Stimulated activated CD8-positive, alpha-beta memory T cell treated with anti-CD3 and anti-CD28 coated beads, Interleukin-15, amount 100 ng/mL, for 48 hours (primary cell): ENCODE measurements around the gene CROCC2.

Experiments used
- DNase-seq, 2 donors: peaks; one replicate each; pipeline ENCODE4 v3.0.0-alpha.2; 2020; ENCODE audit warnings: low read depth in 2 of 2

CROCC2 gene

DNA sequence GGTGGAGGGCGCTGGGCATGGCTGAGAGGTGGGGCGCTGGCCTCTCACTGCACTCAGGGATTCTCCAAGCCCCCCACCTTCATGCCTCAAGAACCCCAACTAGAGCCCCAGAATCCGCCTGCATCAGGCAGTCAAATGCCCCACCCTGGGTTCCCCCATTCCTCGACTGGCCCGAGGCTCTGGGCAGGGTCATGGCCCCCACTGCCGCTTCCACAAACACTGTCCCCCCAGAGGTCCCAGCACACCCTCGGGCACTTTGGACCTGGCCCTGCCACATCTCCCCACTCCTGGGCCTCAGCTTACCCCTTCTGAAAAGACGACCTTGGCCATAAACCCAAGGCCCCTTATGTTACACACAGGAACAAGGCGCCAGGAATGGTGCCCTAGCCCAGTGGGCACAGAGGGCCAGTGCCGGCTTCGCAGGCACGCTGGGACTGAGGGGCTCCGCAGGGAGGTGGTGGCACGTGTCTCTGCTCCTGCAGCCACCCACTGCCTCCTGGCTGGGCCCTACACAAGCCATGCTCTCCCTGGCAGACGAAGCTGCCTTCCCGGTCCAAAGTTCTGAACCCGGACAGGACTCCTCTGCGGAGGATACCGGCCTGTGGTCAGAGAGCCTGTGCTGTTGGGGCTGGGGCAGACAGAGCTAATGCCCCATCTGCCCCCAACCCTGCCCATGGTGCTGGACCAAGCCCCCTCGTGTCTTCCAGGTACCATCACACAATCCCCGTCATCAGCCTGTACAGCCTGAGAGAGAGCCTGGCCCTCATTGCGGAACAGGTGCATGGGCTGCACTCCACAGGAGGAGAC, 30.7 kb upstream of the CROCC2 start:
- DNase-seq = no peak

DNA sequence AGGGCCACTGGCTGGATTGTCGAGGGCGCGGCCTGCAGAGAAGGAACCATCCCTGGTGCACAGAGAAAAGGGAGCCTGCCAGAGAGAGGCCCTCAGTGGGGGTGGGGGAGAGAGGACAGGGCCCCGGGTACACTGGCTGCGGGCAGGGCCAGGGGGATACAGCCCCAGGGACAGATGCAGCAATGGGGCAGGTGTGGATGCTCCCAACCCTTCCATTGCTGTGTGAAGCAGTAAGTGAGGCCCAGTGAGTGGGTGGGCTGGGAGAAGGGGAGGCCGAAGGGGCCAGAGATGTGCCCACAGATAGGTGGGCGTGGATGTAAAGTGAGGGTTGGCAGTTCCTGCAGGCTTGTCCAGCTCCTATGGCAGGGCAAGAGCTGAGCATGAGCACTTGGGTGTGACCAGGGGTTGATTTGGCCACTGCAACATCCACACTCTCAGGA, 30.1 kb upstream of the CROCC2 start:
- DNase-seq = no peak

DNA sequence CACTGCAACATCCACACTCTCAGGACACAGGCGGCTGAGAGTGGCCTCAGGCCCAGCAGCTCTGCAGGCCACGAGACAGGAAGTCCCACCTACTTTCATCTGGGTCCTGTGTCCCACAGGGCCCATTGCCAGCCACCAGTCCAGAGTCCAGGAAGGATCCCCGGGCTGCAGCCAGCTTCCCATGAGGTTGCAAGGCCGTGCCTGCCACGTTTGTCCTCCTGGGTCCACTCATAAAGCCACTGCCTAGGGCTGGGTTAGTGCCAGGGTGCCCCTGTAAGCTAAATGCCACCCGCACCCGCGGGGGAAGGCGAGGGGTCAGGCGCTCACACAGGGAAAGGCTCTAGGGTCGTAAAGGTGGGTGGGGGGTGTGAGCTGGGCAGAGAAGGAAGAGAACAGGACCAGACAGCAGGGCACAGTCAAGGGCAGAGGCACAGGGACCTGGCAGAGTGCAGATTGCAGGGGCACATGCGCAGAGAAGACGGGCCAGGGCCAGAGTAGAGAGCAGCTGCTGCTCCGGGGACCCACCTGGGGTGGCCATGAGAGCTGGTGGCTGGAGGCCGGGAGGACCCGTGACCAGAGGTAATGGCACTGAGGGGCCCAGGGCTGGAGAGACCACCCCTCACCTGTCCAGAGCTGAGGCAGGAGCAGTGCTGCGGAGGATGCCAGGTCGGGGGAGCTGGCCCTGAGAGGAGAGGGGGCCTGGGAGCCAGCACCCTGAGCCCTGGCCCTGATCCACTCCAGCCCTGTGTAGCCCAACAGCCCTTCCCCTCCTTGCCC, 29.5 kb upstream of the CROCC2 start:
- no peak for DNase-seq

DNA sequence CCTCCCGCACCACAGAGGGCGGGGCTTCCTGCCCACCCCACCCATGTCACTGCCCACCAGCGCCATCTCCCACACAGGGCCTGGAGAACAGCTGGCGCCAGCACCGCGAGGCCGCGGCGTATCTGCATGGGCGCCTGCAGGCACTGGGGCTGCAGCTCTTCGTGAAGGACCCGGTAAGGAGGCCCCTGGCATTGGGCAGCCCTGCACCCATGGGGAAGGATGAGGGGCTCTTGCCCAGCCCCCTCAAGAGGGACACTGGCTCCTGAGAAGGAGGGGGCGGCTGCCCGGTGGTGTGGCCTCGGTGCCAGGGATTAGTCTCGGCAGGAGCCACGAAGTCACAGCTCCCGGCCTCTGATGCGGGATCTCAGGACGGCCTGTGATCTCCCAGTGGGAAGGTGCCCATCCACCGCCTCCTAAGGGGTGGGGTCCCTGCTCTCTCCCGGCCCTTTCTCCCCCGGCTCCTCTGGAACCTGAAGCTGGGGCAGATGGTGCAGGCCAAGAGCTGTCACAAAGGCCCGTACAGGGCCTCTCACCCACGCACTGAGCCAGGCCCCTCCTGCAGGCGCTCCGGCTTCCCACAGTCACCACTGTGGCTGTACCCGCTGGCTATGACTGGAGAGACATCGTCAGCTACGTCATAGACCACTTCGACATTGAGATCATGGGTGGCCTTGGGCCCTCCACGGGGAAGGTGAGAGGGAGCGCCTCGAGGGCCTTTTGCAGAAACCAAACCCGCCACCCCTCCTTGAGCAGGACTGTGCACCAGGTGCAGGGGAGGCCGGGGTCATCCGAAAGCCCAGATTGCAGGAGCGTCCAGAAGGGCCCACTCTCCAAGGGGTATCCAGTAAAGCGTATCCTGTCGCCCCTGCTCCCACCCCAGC, 28.4 kb upstream of the CROCC2 start:
- no peak for DNase-seq

DNA sequence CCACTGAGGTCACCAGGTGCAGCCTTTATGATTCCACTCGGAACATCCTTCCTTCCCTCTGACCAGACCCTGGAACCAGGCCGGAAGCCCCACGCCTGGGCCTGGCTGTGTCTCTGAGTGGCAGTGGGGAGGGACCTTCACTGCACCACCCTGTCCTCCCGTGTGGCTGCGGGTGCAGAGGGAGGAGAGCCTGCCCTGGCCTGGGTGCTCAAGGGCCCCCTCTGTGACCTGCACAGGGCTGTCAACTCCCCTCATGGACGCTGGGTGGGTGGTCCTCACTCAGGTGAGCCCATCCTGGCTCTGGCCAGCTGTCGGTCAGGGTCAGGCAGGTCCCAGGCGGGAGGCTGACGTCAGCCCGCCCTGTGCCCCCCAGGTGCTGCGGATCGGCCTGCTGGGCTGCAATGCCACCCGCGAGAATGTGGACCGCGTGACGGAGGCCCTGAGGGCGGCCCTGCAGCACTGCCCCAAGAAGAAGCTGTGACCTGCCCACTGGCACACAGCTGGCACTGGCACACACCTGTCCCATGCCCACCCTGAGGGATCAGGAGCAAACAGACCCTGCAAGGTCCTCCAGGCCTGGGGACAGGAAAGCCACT, 27.7 kb upstream of the CROCC2 start:
- no peak for DNase-seq

DNA sequence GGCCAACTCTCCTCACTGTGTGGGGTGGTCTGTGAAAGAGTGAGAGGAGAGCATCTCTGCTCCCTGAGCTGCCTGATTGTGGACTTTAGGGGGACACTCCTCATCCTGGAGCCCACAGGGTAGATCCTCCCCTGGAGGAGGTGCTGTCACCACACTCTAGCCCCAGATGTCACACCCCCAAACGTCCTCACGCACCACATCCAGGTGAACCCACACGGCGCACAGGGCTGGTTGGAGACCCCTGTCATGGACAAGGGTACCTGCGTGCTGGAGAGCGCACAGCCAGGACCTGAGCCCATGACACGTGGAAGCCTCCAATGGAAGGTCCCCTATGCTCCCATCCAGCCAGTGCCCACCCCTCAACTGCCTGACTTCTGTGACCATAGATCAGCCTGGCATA, 27.0 kb upstream of the CROCC2 start:
- DNase-seq = no peak

DNA sequence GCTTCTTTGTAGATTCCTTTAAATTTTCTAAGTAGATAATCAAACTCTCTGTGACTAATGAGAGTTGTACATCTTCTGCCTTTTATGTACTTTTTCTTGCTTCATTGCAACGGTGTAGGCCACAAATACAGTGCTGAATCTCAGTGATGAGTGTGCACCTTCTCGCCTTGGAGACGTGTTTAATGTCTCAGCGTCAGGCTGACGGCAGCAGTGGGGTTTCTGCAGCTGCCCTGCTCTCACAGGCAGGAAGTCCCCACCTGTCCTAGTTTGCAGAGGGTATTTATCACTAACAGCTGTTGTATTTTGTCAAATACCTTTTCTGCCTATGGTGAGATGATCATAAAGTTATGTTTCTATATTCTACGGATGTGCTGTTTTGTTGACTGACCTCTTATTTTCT, 24.2 kb upstream of the CROCC2 start:
- no peak for DNase-seq

DNA sequence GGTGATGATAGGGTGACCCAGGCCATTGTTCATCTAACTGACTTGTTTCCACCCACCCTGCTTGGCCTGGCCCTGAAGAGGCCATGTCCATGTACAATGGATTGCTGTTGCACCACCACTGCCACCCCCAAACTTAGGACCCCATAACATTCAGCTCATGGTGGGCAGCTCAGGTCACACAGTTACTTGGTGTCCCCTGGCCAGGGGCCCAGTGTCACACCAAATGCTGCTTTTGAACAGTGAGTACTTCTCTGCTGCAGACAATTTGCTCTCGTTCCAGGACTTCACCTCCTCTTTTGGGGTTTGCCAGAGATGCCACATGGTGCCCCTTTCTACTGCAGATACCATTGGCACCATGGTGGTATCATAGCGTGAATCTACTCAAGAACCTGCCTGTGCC, 21.9 kb upstream of the CROCC2 start:
- no peak for DNase-seq

DNA sequence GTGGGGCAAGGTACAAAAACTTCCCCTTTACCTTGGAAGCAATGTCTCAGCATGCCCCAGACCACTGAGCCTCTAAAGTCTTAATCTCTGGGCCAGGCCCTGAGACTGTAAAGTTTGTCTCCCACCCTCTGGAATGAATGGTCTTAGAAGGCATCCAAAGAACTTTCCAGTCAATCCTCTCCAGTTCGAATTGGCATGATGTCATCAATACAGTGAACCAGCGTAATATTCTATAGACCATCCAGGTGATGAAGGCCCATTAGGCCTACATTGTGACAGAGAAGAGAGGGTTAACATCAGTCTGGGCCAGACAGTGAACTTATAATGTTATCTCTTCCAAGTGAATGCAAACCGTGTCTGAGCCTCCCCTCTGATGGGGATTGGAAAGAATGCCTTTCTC, 21.4 kb upstream of the CROCC2 start:
- no peak for DNase-seq

DNA sequence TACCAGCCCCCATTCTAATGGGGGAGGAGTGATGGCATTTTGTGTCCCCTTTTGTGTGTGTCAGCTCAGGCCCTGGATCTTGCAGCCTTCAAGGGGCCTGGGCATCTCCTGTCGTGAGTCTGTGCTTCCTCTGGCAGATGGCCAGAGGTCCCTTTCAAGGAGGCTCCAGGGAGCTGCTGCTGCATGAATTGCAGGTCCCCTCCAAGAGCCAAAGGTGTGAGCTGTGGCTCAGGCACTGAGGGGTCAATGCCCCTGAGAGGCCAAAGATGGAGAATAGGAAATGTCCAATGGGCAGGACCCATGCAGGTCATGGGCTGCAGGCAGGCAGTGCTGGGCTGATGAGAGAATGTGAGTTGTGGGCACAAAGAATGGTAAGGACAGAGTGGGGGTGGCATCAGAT, 20.6 kb upstream of the CROCC2 start:
- no peak for DNase-seq

DNA sequence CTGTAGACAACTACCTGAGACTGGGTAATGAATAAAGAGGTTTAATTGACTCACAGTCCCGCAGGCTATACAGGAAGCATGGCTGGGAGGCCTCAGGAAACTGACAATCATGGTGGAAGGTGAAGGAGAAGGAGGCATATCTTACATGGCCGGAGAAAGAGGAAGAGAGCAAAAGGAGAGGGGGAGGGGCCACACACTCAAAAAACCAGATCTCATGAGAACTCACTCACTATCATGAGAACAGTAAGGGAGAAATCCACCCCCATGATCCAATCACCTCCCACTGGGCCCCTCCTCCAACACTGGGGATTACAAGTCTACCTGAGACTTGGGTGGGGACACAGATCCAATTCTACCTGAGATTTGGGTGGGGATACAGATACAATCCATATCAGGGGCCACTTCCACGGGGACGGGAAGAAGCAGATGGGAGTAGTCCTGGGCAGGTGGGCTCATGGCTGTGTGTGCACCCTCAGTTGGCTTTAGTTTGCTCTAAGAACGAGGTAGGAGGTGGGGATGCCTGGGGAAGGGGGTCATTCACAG, 20.0 kb upstream of the CROCC2 start:
- DNase-seq = no peak

DNA sequence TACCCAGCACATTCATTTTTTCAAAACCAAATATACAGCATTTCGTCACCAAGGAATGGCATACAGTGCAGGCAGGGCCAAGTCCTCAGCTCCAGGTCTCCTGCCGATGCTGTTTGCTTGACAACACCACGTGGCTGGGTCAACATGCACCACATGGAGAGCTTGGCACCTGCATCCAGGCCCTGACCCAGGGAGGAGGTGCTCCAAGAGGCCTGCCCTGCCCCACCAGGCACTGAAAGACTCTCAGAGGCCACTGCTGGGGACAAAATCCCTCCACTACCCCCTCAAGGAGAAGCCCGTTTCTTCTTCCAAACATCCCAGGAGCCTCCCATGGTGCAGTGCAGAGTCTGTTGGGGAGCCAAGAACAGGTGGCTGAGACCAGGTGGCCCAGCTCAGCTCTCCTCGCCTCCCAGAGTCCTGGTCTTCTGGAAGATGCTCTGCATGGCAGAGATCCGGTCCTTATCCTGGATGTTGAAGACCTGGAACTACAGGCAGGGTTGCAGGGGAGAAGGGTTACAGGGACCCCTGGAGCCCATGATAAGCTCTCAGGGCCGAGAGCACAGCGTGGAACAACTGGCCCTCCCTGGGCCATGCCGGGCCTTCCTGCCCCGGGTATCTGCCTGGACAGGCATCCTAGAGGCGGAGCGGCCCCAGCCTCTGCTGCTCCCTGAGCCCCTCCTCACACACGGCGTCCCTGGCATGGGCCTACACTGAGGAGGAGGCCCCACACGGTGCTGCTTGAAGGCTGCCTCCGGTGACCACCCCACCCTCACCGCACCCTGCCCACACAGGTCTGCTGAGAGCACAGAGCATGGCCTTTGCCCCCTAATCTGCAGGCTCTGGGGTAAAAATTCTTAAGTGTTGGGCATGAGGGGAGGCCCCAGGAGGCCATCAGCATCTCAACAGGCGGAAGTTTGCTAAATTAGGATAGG, 19.2 kb upstream of the CROCC2 start:
- no peak for DNase-seq

DNA sequence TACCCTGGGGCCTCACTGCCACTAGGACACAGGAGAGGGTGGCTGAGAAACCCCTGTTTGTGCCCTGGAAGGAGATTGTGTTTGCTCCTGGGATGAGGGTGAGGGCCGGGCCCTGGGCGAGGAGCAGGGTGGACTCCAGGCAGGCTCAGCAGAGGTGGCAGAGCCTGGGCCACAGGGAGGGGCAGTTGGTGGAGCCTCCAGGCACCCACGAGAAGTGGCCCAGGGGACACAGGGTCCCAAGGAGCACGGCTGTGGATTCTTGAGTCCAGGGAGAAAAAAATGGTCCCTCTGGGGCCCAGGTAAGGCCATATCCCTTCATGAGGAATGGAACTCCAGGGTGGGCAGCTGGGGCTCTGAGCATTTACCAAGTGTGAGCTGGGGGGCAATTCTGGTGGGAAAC, 18.5 kb upstream of the CROCC2 start:
- no peak for DNase-seq

DNA sequence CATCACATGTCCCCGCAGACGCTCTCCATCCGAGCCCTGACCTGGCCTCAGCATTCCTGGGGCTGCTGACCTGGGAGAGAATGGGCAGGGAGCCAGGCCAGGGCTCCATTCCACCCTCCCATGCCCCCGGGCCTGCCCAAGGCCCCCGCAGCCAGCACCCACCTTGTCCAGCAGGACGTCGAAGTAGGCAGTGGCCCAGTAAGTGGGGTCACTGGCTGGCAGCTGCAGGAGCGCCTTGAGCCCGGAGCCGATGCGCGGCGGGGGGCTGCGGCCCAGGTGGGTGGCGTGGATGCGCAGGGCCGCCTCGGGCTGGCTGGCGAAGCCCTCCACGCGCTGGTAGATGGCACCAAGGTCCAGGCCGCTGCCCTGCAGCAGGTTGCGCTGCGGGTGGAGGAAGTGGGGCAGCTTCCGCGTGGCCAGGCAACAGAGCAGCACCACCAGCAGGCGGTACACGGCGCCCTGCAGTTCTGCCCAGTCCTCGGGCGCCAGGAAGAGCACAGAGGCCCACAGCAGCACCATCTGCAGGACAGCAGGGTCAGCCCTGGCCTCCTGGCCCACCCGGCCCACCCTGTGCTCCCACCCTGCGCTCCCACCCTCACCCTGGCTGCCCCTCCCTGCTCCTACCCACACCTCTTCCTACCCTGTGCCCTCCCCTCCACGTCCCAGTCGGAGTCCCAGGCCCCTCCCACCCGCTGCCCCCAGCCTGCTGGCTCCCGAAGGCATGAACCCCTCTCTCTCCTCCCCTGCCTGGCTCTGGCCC, 17.8 kb upstream of the CROCC2 start:
- no peak for DNase-seq

DNA sequence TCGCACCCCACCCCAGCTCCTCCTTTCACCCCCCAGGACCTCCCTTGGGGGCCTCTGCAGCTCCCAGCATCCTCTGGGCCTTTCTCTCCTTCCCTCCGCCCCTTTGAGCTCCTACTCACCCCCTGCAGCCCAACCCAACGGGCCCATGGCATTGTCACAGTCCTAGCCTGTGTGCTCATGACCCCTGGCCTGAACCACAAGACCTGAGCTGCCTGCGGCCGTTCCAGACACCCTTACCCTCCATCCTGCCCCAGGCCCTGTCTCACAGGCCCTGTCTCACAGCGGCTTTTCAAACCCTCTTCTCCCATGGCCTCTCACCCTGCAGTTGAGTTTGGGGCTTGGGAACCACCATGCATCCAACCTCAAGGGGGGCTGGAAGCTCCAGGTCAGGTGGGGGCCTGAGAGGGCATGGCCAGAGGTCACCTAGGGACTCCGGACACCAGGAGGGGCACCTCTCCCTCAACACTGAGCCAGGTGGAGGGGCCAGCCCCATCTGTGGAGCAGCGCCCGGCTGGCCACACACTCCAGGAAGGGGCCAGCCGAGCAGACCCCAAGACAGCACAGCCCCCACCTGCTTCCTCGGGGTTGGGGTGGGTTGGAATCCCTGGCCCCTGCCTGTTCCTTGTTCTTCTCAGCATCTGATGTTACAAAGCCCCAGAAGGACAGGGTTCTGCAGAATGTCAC, 17.1 kb upstream of the CROCC2 start:
- DNase-seq = no peak

DNA sequence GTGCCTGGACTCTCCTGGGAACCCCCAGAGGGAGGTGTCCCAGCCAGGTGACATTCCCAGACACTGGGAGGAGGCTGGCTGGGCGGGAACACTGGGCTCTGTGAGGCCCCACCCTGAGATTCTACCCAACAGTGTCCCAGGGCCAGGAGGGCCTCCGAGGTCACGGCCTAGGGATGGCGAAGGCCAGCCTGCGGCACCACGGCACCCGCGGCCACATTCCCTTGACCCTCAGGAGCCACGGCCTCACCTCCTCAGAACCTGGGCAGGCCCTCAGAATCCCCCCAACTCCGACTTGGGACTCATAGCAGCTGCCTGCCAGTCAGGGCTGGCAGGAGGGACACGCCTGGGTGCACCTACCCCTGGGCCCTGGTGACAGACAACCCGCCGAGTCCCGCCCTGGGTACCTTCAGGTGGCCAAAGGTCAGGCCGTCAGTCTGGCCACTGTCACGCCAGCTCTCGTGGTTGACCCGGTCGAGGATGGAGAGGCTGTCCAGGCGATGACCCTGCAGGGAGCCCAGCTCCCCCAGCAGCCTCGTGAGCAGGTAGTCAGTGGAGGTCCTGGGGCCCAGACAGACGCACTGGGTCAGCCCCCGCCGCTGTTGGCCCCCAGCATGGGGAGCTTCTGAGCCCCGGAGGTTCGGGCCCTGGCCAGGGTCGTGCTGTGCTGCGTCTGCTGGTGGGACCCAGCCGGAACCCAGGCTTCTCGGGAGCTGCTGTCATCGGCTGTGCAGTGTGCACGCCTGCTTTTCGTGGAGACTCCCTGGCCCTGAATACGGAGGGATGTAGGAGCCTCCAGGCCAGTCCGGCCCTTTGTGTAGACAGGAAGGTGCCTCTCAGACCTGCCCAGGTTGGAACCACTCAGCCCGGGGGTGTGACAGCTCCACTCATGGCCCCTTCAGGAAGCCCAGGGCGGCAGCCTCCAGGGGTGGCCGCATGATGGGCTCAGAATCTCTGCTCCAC, 16.3 kb upstream of the CROCC2 start:
- DNase-seq = no peak

DNA sequence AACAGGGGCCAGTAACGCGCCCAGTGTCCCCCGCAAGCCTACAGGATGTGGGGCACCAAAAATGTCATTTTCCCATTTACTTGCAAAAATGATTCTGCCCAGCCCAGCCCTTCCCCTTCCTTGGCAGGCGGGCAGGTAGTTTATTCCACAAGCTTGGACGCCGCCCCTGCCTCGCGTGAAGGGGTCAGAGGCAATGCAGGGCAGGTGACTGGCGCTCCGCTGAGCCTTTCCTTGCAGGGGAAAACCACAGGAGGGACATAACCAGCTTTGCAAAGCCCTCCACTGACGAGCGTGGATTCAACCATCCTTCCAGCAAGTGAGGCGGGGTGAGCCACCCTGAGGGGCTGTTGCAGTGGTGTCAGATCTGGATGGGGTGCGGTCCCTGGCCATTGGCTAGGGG, 15.4 kb upstream of the CROCC2 start:
- no peak for DNase-seq
